ENCODE results near the gene MACROD2. TPM values are rescaled to one million over a fixed set of nuclear protein-coding genes. Genes with fewer than 3 reads are reported as not detected.
"Not testable (repeated sequence)": the region's sequence is repeated elsewhere in the genome, so short reads cannot be mapped to it uniquely, and the experiment has no call there.

The MACROD2 gene
- total RNA-seq, 1 donor from 2014 or later: 2.4 TPM

- DNase-seq (ENCODE audit: low read depth) (peak; percentile 31), FAIRE-seq (no peak)
- no peak overlapping the region for H3K27ac Mint-ChIP-seq (ENCODE audit: unreplicated experiment)
- no peaks in the 10 kb centered on the region for H3K36me3 ChIP-seq (ENCODE audit: insufficient read depth, low read length)
- H3K4me2 ChIP-seq (ENCODE audit: low read length): no peak overlapping the region
- H2AFZ ChIP-seq (ENCODE audit: low read depth, low read length): no peak overlapping the region
- H4K20me1 ChIP-seq (ENCODE audit: insufficient read depth, low read length): no peaks in the 10 kb centered on the region
- no peaks in the 10 kb centered on the region for H3K9me3 ChIP-seq (ENCODE audit: insufficient read depth, low read depth, low read length)
- H3K4me1 Mint-ChIP-seq (ENCODE audit: low read depth, unreplicated experiment): peaks cover 5% of the 10 kb centered on the region
- H3K27me3 ChIP-seq (ENCODE audit: insufficient read depth, low read length): no peaks in the 10 kb centered on the region
- H3K9me3 Mint-ChIP-seq (ENCODE audit: unreplicated experiment): peaks cover 3% of the 10 kb centered on the region
- no peaks in the 10 kb centered on the region for H3K79me2 ChIP-seq (ENCODE audit: insufficient read depth, low read length)
- no peak overlapping the region for H3K27ac ChIP-seq (ENCODE audit: low read depth, low read length)
- TF ChIP-seq, protein P1, sequence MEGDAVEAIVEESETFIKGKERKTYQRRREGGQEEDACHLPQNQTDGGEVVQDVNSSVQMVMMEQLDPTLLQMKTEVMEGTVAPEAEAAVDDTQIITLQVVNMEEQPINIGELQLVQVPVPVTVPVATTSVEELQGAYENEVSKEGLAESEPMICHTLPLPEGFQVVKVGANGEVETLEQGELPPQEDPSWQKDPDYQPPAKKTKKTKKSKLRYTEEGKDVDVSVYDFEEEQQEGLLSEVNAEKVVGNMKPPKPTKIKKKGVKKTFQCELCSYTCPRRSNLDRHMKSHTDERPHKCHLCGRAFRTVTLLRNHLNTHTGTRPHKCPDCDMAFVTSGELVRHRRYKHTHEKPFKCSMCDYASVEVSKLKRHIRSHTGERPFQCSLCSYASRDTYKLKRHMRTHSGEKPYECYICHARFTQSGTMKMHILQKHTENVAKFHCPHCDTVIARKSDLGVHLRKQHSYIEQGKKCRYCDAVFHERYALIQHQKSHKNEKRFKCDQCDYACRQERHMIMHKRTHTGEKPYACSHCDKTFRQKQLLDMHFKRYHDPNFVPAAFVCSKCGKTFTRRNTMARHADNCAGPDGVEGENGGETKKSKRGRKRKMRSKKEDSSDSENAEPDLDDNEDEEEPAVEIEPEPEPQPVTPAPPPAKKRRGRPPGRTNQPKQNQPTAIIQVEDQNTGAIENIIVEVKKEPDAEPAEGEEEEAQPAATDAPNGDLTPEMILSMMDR (IDR thresholded peaks at IDR 0.05; ENCODE audit: insufficient read depth, low read depth, low read length): no peak
- TF ChIP-seq EZH2 (IDR thresholded peaks at IDR 0.05; ENCODE audit: insufficient read depth, low read length): no peak
- no peak overlapping the region for H3K9ac ChIP-seq (ENCODE audit: low read length)
- H3K4me3 ChIP-seq (ENCODE audit: insufficient read depth, low read depth, low read length): no peak overlapping the region
- H3K4me1 ChIP-seq (ENCODE audit: insufficient read depth, low read length): no peaks in the 10 kb centered on the region
- H3K27me3 Mint-ChIP-seq (ENCODE audit: low read depth, unreplicated experiment): no peaks in the 10 kb centered on the region
- H3K36me3 Mint-ChIP-seq (ENCODE audit: low read depth, unreplicated experiment): no peaks in the 10 kb centered on the region
- no peak overlapping the region for H3K4me3 Mint-ChIP-seq (ENCODE audit: unreplicated experiment)
These were observed 1010.1 kb downstream of the MACROD2 start for GRCh38 chr20:15005300-15005986.

GRCh38 chr20:15011631-15012030 lies 1016.3 kb downstream of the MACROD2 start:
- Histone ChIP-seq H4K20me1 (ENCODE audit: insufficient read depth, low read length) (no peaks in the 10 kb centered on the region), H3K27ac (ENCODE audit: low read depth, low read length) (no peak overlapping the region), H3K36me3 (ENCODE audit: insufficient read depth, low read length) (no peaks in the 10 kb centered on the region), H3K79me2 (ENCODE audit: insufficient read depth, low read length) (no peaks in the 10 kb centered on the region), H3K4me3 (ENCODE audit: insufficient read depth, low read depth, low read length) (no peak overlapping the region), H2AFZ (ENCODE audit: low read depth, low read length) (no peak overlapping the region), H3K4me1 (ENCODE audit: insufficient read depth, low read length) (no peaks in the 10 kb centered on the region), H3K27me3 (ENCODE audit: insufficient read depth, low read length) (no peaks in the 10 kb centered on the region), H3K9ac (ENCODE audit: low read length) (no peak overlapping the region), H3K9me3 (ENCODE audit: insufficient read depth, low read depth, low read length) (no peaks in the 10 kb centered on the region), H3K4me2 (ENCODE audit: low read length) (no peak overlapping the region)
- no peak overlapping the region for H3K4me3 Mint-ChIP-seq (ENCODE audit: unreplicated experiment)
- H3K36me3 Mint-ChIP-seq (ENCODE audit: low read depth, unreplicated experiment): no peaks in the 10 kb centered on the region
- no peaks in the 10 kb centered on the region for H3K27me3 Mint-ChIP-seq (ENCODE audit: low read depth, unreplicated experiment)
- peaks cover 1% of the 10 kb centered on the region for H3K4me1 Mint-ChIP-seq (ENCODE audit: low read depth, unreplicated experiment)
- TF ChIP-seq, protein P1 (IDR thresholded peaks at IDR 0.05; ENCODE audit: insufficient read depth, low read depth, low read length): no peak
- TF ChIP-seq EZH2 (IDR thresholded peaks at IDR 0.05; ENCODE audit: insufficient read depth, low read length): no peak
- H3K27ac Mint-ChIP-seq (ENCODE audit: unreplicated experiment): no peak overlapping the region
- FAIRE-seq: no peak
- no peak for DNase-seq (ENCODE audit: low read depth)
- no peaks in the 10 kb centered on the region for H3K9me3 Mint-ChIP-seq (ENCODE audit: unreplicated experiment)

DNA sequence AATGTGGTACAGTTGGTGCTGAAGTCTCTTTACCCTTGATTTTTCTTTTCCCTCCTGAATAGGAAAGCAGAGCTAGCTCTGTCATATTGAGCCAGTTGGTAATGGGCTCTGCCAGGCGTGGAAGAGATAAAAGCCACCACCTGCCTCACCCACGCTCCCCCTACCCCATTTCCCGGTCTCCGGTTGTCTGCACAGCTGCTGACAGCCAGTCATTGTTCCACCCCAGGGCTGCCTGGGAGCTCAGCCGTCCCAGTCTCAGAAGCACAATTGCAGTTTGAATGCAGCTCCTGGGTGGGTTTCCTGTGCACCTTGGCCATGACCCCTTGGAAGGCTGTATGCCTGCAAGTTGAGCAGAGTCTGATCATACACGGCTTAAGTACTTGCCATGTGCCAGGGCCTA lies 1017.2 kb downstream of the MACROD2 start:
- Histone ChIP-seq H3K79me2 (ENCODE audit: insufficient read depth, low read length) (no peaks in the 10 kb centered on the region), H3K4me2 (ENCODE audit: low read length) (no peak overlapping the region), H3K36me3 (ENCODE audit: insufficient read depth, low read length) (no peaks in the 10 kb centered on the region), H4K20me1 (ENCODE audit: insufficient read depth, low read length) (no peaks in the 10 kb centered on the region), H2AFZ (ENCODE audit: low read depth, low read length) (no peak overlapping the region), H3K4me1 (ENCODE audit: insufficient read depth, low read length) (no peaks in the 10 kb centered on the region), H3K9ac (ENCODE audit: low read length) (no peak overlapping the region), H3K27ac (ENCODE audit: low read depth, low read length) (no peak overlapping the region), H3K27me3 (ENCODE audit: insufficient read depth, low read length) (no peaks in the 10 kb centered on the region), H3K4me3 (ENCODE audit: insufficient read depth, low read depth, low read length) (no peak overlapping the region), H3K9me3 (ENCODE audit: insufficient read depth, low read depth, low read length) (no peaks in the 10 kb centered on the region)
- TF ChIP-seq, protein P1 (IDR thresholded peaks at IDR 0.05; ENCODE audit: insufficient read depth, low read depth, low read length): no peak
- TF ChIP-seq EZH2 (IDR thresholded peaks at IDR 0.05; ENCODE audit: insufficient read depth, low read length): no peak
- H3K36me3 Mint-ChIP-seq (ENCODE audit: low read depth, unreplicated experiment): no peaks in the 10 kb centered on the region
- H3K4me3 Mint-ChIP-seq (ENCODE audit: unreplicated experiment): no peak overlapping the region
- DNase-seq (ENCODE audit: low read depth): no peak
- no peak overlapping the region for H3K27ac Mint-ChIP-seq (ENCODE audit: unreplicated experiment)
- FAIRE-seq: no peak
- H3K27me3 Mint-ChIP-seq (ENCODE audit: low read depth, unreplicated experiment): no peaks in the 10 kb centered on the region
- no peaks in the 10 kb centered on the region for H3K9me3 Mint-ChIP-seq (ENCODE audit: unreplicated experiment)
- H3K4me1 Mint-ChIP-seq (ENCODE audit: low read depth, unreplicated experiment): no peaks in the 10 kb centered on the region

DNA sequence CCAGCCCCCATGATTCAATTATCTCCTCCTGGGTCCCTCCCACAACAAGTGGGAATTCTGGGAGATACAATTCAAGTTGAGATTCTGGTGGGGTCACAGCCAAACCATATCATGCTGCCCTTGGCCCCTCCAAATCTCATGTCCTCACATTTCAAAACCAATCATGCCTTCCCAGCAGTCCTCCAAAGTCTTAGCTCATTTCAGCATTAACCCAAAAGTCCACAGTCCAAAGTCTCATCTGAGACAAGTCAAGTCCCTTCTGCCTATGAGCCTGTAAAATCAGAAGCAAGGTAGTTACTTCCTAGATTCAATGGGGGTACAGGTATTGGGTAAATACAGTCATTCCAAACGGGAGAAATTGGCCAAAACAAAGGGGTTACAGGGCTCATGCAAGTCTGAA lies 1021.6 kb downstream of the MACROD2 start:
- not testable (repeated sequence) for H3K27me3 Mint-ChIP-seq (ENCODE audit: low read depth, unreplicated experiment); H3K4me1 ChIP-seq (ENCODE audit: insufficient read depth, low read length); H3K27me3 ChIP-seq (ENCODE audit: insufficient read depth, low read length); H3K9ac ChIP-seq (ENCODE audit: low read length); H4K20me1 ChIP-seq (ENCODE audit: insufficient read depth, low read length); H3K4me2 ChIP-seq (ENCODE audit: low read length); H3K9me3 Mint-ChIP-seq (ENCODE audit: unreplicated experiment); H3K4me1 Mint-ChIP-seq (ENCODE audit: low read depth, unreplicated experiment); H3K79me2 ChIP-seq (ENCODE audit: insufficient read depth, low read length); H3K27ac ChIP-seq (ENCODE audit: low read depth, low read length); DNase-seq (ENCODE audit: low read depth); H3K4me3 ChIP-seq (ENCODE audit: insufficient read depth, low read depth, low read length); H3K9me3 ChIP-seq (ENCODE audit: insufficient read depth, low read depth, low read length); H3K4me3 Mint-ChIP-seq (ENCODE audit: unreplicated experiment); H3K36me3 ChIP-seq (ENCODE audit: insufficient read depth, low read length); H3K27ac Mint-ChIP-seq (ENCODE audit: unreplicated experiment); H3K36me3 Mint-ChIP-seq (ENCODE audit: low read depth, unreplicated experiment); FAIRE-seq; H2AFZ ChIP-seq (ENCODE audit: low read depth, low read length)
